ENCODE data around the gene MARCHF9.

- TF ChIP-seq USF2 (IDR thresholded peaks at IDR 0.05; ENCODE audit: borderline replicate concordance, low read depth, low read length), result no peak
- peak; percentile 53 for TF ChIP-seq CTCF (IDR thresholded peaks at IDR 0.05)
- TF ChIP-seq RXRA (IDR thresholded peaks at IDR 0.05; ENCODE audit: borderline replicate concordance, low read depth), result no peak
- 0 out of 2 replicates have a peak, but pooled peaks have one; percentile 17 for TF ChIP-seq GABPA (IDR thresholded peaks at IDR 0.05; ENCODE audit: low read depth)
- TF ChIP-seq MXI1 (IDR thresholded peaks at IDR 0.05; ENCODE audit: low read depth, low read length), result 0 out of 2 replicates have a peak, but pooled peaks have one; percentile 35
- no peak for TF ChIP-seq ELF1 (IDR thresholded peaks at IDR 0.05)
- peak; percentile 69 for TF ChIP-seq RAD21 (IDR thresholded peaks at IDR 0.05; ENCODE audit: low read length)
Observed at GRCh38 chr12:57735952-57736740, 18.8 kb upstream of the MARCHF9 start.

All from SK-N-SH (cell line).